OCI-LY1 (cell line): ENCODE results near the gene KDM4B.

Experiments used
- H2AFZ ChIP-seq: fragments of 200-600 bp; sonication (generic), shearing (Covaris generic); 2 replicates; pipeline ENCODE4 v1.6.0; 2014; ENCODE audit warnings: antibody characterized with exemption, mild to moderate bottlenecking, low read length
- H3F3A ChIP-seq: fragments of 200-600 bp; sonication (generic), shearing (Covaris generic); 2 replicates; pipeline ENCODE4 v1.6.0; 2014; ENCODE audit warnings: mild to moderate bottlenecking, antibody characterized with exemption, low read length, moderate library complexity; ENCODE audit not compliant: insufficient read depth
- H3K27ac ChIP-seq: fragments of 200-600 bp; sonication (generic); 2 replicates; pipeline ENCODE4 v1.5.1; 2014; ENCODE audit warnings: low read length, mixed run types, mild to moderate bottlenecking, low read depth; ENCODE audit not compliant: poor library complexity, severe bottlenecking
- H3K27me3 ChIP-seq: fragments of 200-600 bp; sonication (generic); 2 replicates; pipeline ENCODE4 v1.6.0; 2014; ENCODE audit warnings: antibody characterized with exemption, mild to moderate bottlenecking, low read length, moderate library complexity; ENCODE audit not compliant: insufficient read depth
- H3K36me3 ChIP-seq: fragments of 200-600 bp; sonication (generic); 2 replicates; pipeline ENCODE4 v1.6.1; 2014; ENCODE audit warnings: mild to moderate bottlenecking, antibody characterized with exemption, low read length, moderate library complexity, mixed read lengths; ENCODE audit not compliant: insufficient read depth
- H3K4me1 ChIP-seq: fragments of 200-600 bp; sonication (generic); 2 replicates; pipeline ENCODE4 v1.5.1; 2014; ENCODE audit warnings: mild to moderate bottlenecking, low read length, moderate library complexity; ENCODE audit not compliant: insufficient read depth, severe bottlenecking
- H3K4me2 ChIP-seq: fragments of 200-600 bp; sonication (generic), shearing (Covaris generic); 2 replicates; pipeline ENCODE4 v1.6.1; 2014; ENCODE audit warnings: low read length
- H3K4me3 ChIP-seq: fragments of 200-600 bp; sonication (generic); 2 replicates; pipeline ENCODE4 v1.5.1; 2014; ENCODE audit warnings: low read length, low read depth, mild to moderate bottlenecking, mixed read lengths; ENCODE audit not compliant: poor library complexity, severe bottlenecking
- H3K79me2 ChIP-seq: fragments of 200-600 bp; shearing (Covaris generic); 2 replicates; pipeline ENCODE4 v1.6.1; 2016; ENCODE audit warnings: mixed run types, low read length, mixed read lengths; ENCODE audit not compliant: insufficient read depth
- H3K9ac ChIP-seq: fragments of 200-600 bp; sonication (generic), shearing (Covaris generic); 2 replicates; pipeline ENCODE4 v1.6.1; 2014; ENCODE audit warnings: mild to moderate bottlenecking, low read length, mixed read lengths
- H3K9me2 ChIP-seq: fragments of 200-600 bp; sonication (generic), shearing (Covaris generic); 2 replicates; pipeline ENCODE4 v1.6.1; 2014; ENCODE audit warnings: low read depth, mild to moderate bottlenecking, low read length, mixed read lengths
- H3K9me3 ChIP-seq: fragments of 200-600 bp; shearing (Covaris generic); 2 replicates; pipeline ENCODE4 v1.6.1; 2014; ENCODE audit warnings: low read length, mixed read lengths
- H4K20me1 ChIP-seq: fragments of 200-600 bp; sonication (generic), shearing (Covaris generic); 2 replicates; pipeline ENCODE4 v1.6.0; 2016; ENCODE audit warnings: mild to moderate bottlenecking, low read length; ENCODE audit not compliant: insufficient read depth
- EZH2 ChIP-seq: fragments of 200-600 bp; sonication (generic), shearing (Covaris generic); IDR thresholded peaks from 2 replicates; pipeline ENCODE4 v1.8.0; 2017; ENCODE audit warnings: borderline replicate concordance, mixed run types, mild to moderate bottlenecking, antibody characterized with exemption, low read length, moderate library complexity, mixed read lengths
- TF ChIP-seq, protein P1 (sequence below): fragments of 200-600 bp; sonication (generic), shearing (Covaris generic); IDR thresholded peaks from 2 replicates; pipeline ENCODE4 v1.5.1; 2017; ENCODE audit warnings: mild to moderate bottlenecking, antibody characterized with exemption, low read length, moderate library complexity, mixed read lengths

Gene KDM4B

DNA sequence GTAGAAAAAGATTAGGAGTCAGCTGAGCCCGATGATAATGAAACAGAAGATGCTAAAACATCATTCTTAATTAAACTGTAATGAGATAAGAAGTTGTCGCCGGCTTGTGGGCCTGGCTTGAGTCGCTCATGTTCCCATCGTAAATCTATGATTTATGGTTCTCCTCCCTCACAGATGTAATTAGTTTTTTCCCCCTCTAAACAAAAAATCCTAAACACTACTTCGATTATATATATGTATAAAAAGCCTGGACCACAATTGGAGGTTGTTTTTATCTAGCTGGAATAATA lies 220.3 kb downstream of the KDM4B start:
- H4K20me1 ChIP-seq: no peaks in the 10 kb centered on the region
- no peaks in the 10 kb centered on the region for H3K9me2 ChIP-seq
- H3F3A ChIP-seq: no peaks in the 10 kb centered on the region
- no peak overlapping the region for H3K27ac ChIP-seq
- H3K9ac ChIP-seq: no peak overlapping the region
- H3K4me3 ChIP-seq: no peak overlapping the region
- H3K79me2 ChIP-seq: no peaks in the 10 kb centered on the region
- H3K36me3 ChIP-seq: no peaks in the 10 kb centered on the region
- no peaks in the 10 kb centered on the region for H3K4me1 ChIP-seq
- TF ChIP-seq EZH2: no peak
- TF ChIP-seq, protein P1, sequence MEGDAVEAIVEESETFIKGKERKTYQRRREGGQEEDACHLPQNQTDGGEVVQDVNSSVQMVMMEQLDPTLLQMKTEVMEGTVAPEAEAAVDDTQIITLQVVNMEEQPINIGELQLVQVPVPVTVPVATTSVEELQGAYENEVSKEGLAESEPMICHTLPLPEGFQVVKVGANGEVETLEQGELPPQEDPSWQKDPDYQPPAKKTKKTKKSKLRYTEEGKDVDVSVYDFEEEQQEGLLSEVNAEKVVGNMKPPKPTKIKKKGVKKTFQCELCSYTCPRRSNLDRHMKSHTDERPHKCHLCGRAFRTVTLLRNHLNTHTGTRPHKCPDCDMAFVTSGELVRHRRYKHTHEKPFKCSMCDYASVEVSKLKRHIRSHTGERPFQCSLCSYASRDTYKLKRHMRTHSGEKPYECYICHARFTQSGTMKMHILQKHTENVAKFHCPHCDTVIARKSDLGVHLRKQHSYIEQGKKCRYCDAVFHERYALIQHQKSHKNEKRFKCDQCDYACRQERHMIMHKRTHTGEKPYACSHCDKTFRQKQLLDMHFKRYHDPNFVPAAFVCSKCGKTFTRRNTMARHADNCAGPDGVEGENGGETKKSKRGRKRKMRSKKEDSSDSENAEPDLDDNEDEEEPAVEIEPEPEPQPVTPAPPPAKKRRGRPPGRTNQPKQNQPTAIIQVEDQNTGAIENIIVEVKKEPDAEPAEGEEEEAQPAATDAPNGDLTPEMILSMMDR: no peak
- H2AFZ ChIP-seq: no peak overlapping the region
- no peaks in the 10 kb centered on the region for H3K9me3 ChIP-seq
- 0 out of 2 replicates have a peak, but pooled peaks cover 3% of the 10 kb centered on the region for H3K27me3 ChIP-seq
- H3K4me2 ChIP-seq: no peak overlapping the region

DNA sequence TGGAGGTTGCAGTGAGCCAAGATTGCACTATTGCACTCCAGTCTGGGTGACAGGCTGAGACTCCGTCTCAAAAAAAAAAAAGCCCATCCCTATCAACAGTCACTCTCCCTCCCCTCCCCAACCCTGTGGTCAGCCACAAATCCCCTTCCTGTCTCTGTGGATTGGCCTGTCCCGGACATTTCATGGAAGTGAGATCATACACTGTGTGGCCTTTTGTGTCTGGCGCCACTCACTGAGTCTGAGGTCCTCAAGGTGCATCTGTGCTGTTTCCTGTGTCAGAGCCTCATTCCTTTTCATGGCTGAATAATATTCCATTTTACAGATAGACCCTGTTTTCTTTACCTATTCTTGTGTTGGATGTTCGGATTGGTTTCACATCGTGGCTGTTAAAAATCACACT lies 222.2 kb downstream of the KDM4B start:
- Histone ChIP-seq H3K9me2 (no peaks in the 10 kb centered on the region), H3F3A (no peaks in the 10 kb centered on the region), H3K36me3 (no peaks in the 10 kb centered on the region), H3K4me1 (no peaks in the 10 kb centered on the region), H3K9ac (no peak overlapping the region), H3K79me2 (no peaks in the 10 kb centered on the region), H3K9me3 (no peaks in the 10 kb centered on the region), H3K27ac (no peak overlapping the region), H3K4me2 (no peak overlapping the region), H3K27me3 (0 out of 2 replicates have a peak, but pooled peaks cover 3% of the 10 kb centered on the region), H2AFZ (no peak overlapping the region), H4K20me1 (no peaks in the 10 kb centered on the region), H3K4me3 (no peak overlapping the region)
- TF ChIP-seq EZH2: no peak
- TF ChIP-seq, protein P1: no peak

DNA sequence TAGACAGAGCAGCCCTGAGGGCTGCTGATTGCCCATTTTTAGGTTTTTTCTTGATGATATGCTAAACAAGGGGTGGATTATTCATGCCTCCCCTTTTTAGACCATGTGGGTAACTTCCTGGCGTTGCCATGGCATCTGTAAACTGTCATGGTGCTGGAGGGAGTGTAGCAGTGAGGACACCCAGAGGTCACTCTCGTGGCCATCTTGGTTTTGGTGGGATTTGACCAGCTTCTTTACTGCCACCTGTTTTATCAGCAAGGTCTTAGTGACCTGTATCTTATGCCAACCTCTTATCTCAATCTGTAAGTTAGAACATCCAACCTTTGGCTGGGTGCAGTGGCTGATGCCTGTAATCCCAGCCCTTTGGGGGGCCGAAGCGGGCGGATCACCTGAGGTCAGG lies 223.7 kb downstream of the KDM4B start:
- Histone ChIP-seq H3K9me2 (no peaks in the 10 kb centered on the region), H3F3A (no peaks in the 10 kb centered on the region), H3K36me3 (no peaks in the 10 kb centered on the region), H3K27me3 (0 out of 2 replicates have a peak, but pooled peaks cover 3% of the 10 kb centered on the region), H3K9ac (no peak overlapping the region), H3K9me3 (no peaks in the 10 kb centered on the region), H3K27ac (no peak overlapping the region), H3K79me2 (no peaks in the 10 kb centered on the region), H3K4me2 (no peak overlapping the region), H2AFZ (no peak overlapping the region), H4K20me1 (no peaks in the 10 kb centered on the region), H3K4me3 (no peak overlapping the region), H3K4me1 (no peaks in the 10 kb centered on the region)
- no peak for TF ChIP-seq EZH2
- TF ChIP-seq, protein P1: no peak
